ENCODE measurements around the gene BCAS3. TPM values are rescaled to one million over a fixed set of nuclear protein-coding genes. Genes with fewer than 3 reads are reported as not detected.
"Not testable (repeated sequence)": the region's sequence is repeated elsewhere in the genome, so short reads cannot be mapped to it uniquely, and the experiment has no call there.

The BCAS3 gene
- total and polyA plus RNA-seq, 5 donors from 2014 or later = 29.7 to 59.1 (median 33.9) TPM

- no peak for ATAC-seq (ENCODE audit: low read depth in 2 of 2)
- Mint-ChIP-seq H3K4me1 (peaks cover 7 to 17% (median 11%) of the 10 kb centered on the region in 4 donors), H3K27ac (no peak overlapping the region), H3K27me3 (no peaks in the 10 kb centered on the region), H3K36me3 (peaks cover 5% of the 10 kb centered on the region), H3K4me3 (no peak overlapping the region), H3K9me3 (peaks cover 0 to 2% (median 0%) of the 10 kb centered on the region in 7 donors)
- no peak overlapping the region for H3K4me3 ChIP-seq (ENCODE audit: low read depth, low read length)
- H3K27ac ChIP-seq (ENCODE audit: insufficient read depth, low read length, poor library complexity, severe bottlenecking) = no peak overlapping the region
- H3K4me1 ChIP-seq (ENCODE audit: control insufficient read depth, insufficient read depth, low read length, poor library complexity, severe bottlenecking) = no peaks in the 10 kb centered on the region
- DNase-seq = no peak
- H3K9me3 ChIP-seq (ENCODE audit: control insufficient read depth in 2 of 2, low read length in 2 of 2) = no peaks in the 10 kb centered on the region
- no peaks in the 10 kb centered on the region for H3K36me3 ChIP-seq (ENCODE audit: control insufficient read depth, insufficient read depth, low read length)
- H3K27me3 ChIP-seq (ENCODE audit: control insufficient read depth, insufficient read depth, low read length) = no peaks in the 10 kb centered on the region
Measured at GRCh38 chr17:60792250-60792898, 114.7 kb downstream of the BCAS3 start.

GRCh38 chr17:60798576-60798975, 120.9 kb downstream of the BCAS3 start:
- Histone ChIP-seq H3K27ac (ENCODE audit: insufficient read depth, low read length, poor library complexity, severe bottlenecking) (no peak overlapping the region), H3K9me3 (ENCODE audit: control insufficient read depth in 2 of 2, low read length in 2 of 2) (no peaks in the 10 kb centered on the region), H3K27me3 (ENCODE audit: control insufficient read depth, insufficient read depth, low read length) (no peaks in the 10 kb centered on the region), H3K36me3 (ENCODE audit: control insufficient read depth, insufficient read depth, low read length) (no peaks in the 10 kb centered on the region), H3K4me3 (ENCODE audit: low read depth, low read length) (no peak overlapping the region), H3K4me1 (ENCODE audit: control insufficient read depth, insufficient read depth, low read length, poor library complexity, severe bottlenecking) (no peaks in the 10 kb centered on the region)
- Mint-ChIP-seq H3K27me3 (peaks cover 5% of the 10 kb centered on the region), H3K36me3 (peaks cover 5% of the 10 kb centered on the region), H3K4me1 (peaks cover 0 to 23% (median 10%) of the 10 kb centered on the region in 4 donors), H3K9me3 (no peaks in the 10 kb centered on the region), H3K4me3 (no peak overlapping the region), H3K27ac (no peak overlapping the region)
- ATAC-seq (ENCODE audit: low read depth in 2 of 2) (no peak), DNase-seq (no peak)

GRCh38 chr17:60802377-60802776, 124.7 kb downstream of the BCAS3 start:
- Mint-ChIP-seq H3K36me3 (peaks cover 4% of the 10 kb centered on the region), H3K9me3 (no peaks in the 10 kb centered on the region), H3K27ac (no peak overlapping the region), H3K4me1 (peaks cover 0 to 10% (median 2%) of the 10 kb centered on the region in 4 donors), H3K27me3 (peaks cover 5% of the 10 kb centered on the region), H3K4me3 (no peak overlapping the region)
- Histone ChIP-seq H3K4me1 (ENCODE audit: control insufficient read depth, insufficient read depth, low read length, poor library complexity, severe bottlenecking) (no peaks in the 10 kb centered on the region), H3K27ac (ENCODE audit: insufficient read depth, low read length, poor library complexity, severe bottlenecking) (no peak overlapping the region), H3K27me3 (ENCODE audit: control insufficient read depth, insufficient read depth, low read length) (no peaks in the 10 kb centered on the region), H3K4me3 (ENCODE audit: low read depth, low read length) (no peak overlapping the region), H3K36me3 (ENCODE audit: control insufficient read depth, insufficient read depth, low read length) (no peaks in the 10 kb centered on the region), H3K9me3 (ENCODE audit: control insufficient read depth in 2 of 2, low read length in 2 of 2) (no peaks in the 10 kb centered on the region)
- ATAC-seq (ENCODE audit: low read depth in 2 of 2) (no peak), DNase-seq (no peak)

GRCh38 chr17:60803059-60803458, 125.4 kb downstream of the BCAS3 start:
- no peaks in the 10 kb centered on the region for H3K9me3 ChIP-seq (ENCODE audit: control insufficient read depth in 2 of 2, low read length in 2 of 2)
- no peaks in the 10 kb centered on the region for H3K27me3 ChIP-seq (ENCODE audit: control insufficient read depth, insufficient read depth, low read length)
- no peak for ATAC-seq (ENCODE audit: low read depth in 2 of 2)
- no peak overlapping the region for H3K27ac Mint-ChIP-seq
- peaks cover 4% of the 10 kb centered on the region for H3K36me3 Mint-ChIP-seq
- no peak overlapping the region for H3K4me3 Mint-ChIP-seq
- no peaks in the 10 kb centered on the region for H3K4me1 ChIP-seq (ENCODE audit: control insufficient read depth, insufficient read depth, low read length, poor library complexity, severe bottlenecking)
- H3K27ac ChIP-seq (ENCODE audit: insufficient read depth, low read length, poor library complexity, severe bottlenecking) = no peak overlapping the region
- no peaks in the 10 kb centered on the region for H3K9me3 Mint-ChIP-seq
- H3K27me3 Mint-ChIP-seq = peaks cover 5% of the 10 kb centered on the region
- DNase-seq = no peak
- H3K4me1 Mint-ChIP-seq = peaks cover 0 to 10% (median 2%) of the 10 kb centered on the region in 4 donors
- H3K4me3 ChIP-seq (ENCODE audit: low read depth, low read length) = no peak overlapping the region
- no peaks in the 10 kb centered on the region for H3K36me3 ChIP-seq (ENCODE audit: control insufficient read depth, insufficient read depth, low read length)

- H3K9me3 ChIP-seq (ENCODE audit: control insufficient read depth in 2 of 2, low read length in 2 of 2) = no peaks in the 10 kb centered on the region
- Mint-ChIP-seq H3K9me3 (no peaks in the 10 kb centered on the region), H3K36me3 (peaks cover 19% of the 10 kb centered on the region), H3K27ac (no peak overlapping the region), H3K4me1 (peaks cover 0 to 5% (median 2%) of the 10 kb centered on the region in 4 donors), H3K4me3 (no peak overlapping the region), H3K27me3 (peaks cover 5% of the 10 kb centered on the region)
- no peak for ATAC-seq (ENCODE audit: low read depth in 2 of 2)
- H3K4me1 ChIP-seq (ENCODE audit: control insufficient read depth, insufficient read depth, low read length, poor library complexity, severe bottlenecking) = no peaks in the 10 kb centered on the region
- H3K27ac ChIP-seq (ENCODE audit: insufficient read depth, low read length, poor library complexity, severe bottlenecking) = no peak overlapping the region
- H3K4me3 ChIP-seq (ENCODE audit: low read depth, low read length) = no peak overlapping the region
- no peaks in the 10 kb centered on the region for H3K27me3 ChIP-seq (ENCODE audit: control insufficient read depth, insufficient read depth, low read length)
- no peak for DNase-seq
- H3K36me3 ChIP-seq (ENCODE audit: control insufficient read depth, insufficient read depth, low read length) = peaks cover 6% of the 10 kb centered on the region
Measured at GRCh38 chr17:60804831-60805230, 127.2 kb downstream of the BCAS3 start.

GRCh38 chr17:60809421-60809820, 131.8 kb downstream of the BCAS3 start:
- no peaks in the 10 kb centered on the region for H3K27me3 Mint-ChIP-seq
- DNase-seq (no peak), ATAC-seq (ENCODE audit: low read depth in 2 of 2) (no peak)
- H3K27me3 ChIP-seq (ENCODE audit: control insufficient read depth, insufficient read depth, low read length) = no peaks in the 10 kb centered on the region
- H3K27ac ChIP-seq (ENCODE audit: insufficient read depth, low read length, poor library complexity, severe bottlenecking) = no peak overlapping the region
- no peaks in the 10 kb centered on the region for H3K4me1 ChIP-seq (ENCODE audit: control insufficient read depth, insufficient read depth, low read length, poor library complexity, severe bottlenecking)
- H3K9me3 Mint-ChIP-seq = peaks cover 0 to 16% (median 7%) of the 10 kb centered on the region in 7 donors
- H3K4me3 Mint-ChIP-seq = no peak overlapping the region
- peaks cover 0 to 12% of the 10 kb centered on the region in 2 experiments for H3K9me3 ChIP-seq (ENCODE audit: control insufficient read depth in 2 of 2, low read length in 2 of 2)
- H3K36me3 Mint-ChIP-seq = peaks cover 40% of the 10 kb centered on the region
- peaks cover 19% of the 10 kb centered on the region for H3K36me3 ChIP-seq (ENCODE audit: control insufficient read depth, insufficient read depth, low read length)
- H3K4me3 ChIP-seq (ENCODE audit: low read depth, low read length) = no peak overlapping the region
- no peak overlapping the region for H3K27ac Mint-ChIP-seq
- no peaks in the 10 kb centered on the region for H3K4me1 Mint-ChIP-seq

- not testable (repeated sequence) for H3K4me1 Mint-ChIP-seq; H3K27ac ChIP-seq (ENCODE audit: insufficient read depth, low read length, poor library complexity, severe bottlenecking); H3K4me1 ChIP-seq (ENCODE audit: control insufficient read depth, insufficient read depth, low read length, poor library complexity, severe bottlenecking); H3K27me3 ChIP-seq (ENCODE audit: control insufficient read depth, insufficient read depth, low read length); DNase-seq; ATAC-seq (ENCODE audit: low read depth in 2 of 2); H3K27ac Mint-ChIP-seq; H3K4me3 ChIP-seq (ENCODE audit: low read depth, low read length); H3K4me3 Mint-ChIP-seq; H3K27me3 Mint-ChIP-seq
- H3K9me3 ChIP-seq (ENCODE audit: control insufficient read depth in 2 of 2, low read length in 2 of 2) = peaks cover 0 to 12% of the 10 kb centered on the region in 2 experiments
- Mint-ChIP-seq H3K36me3 (peaks cover 33% of the 10 kb centered on the region), H3K9me3 (peaks cover 0 to 16% (median 7%) of the 10 kb centered on the region in 7 donors)
- H3K36me3 ChIP-seq (ENCODE audit: control insufficient read depth, insufficient read depth, low read length) = peaks cover 12% of the 10 kb centered on the region
Measured at GRCh38 chr17:60814941-60815340, 137.3 kb downstream of the BCAS3 start.

GRCh38 chr17:60817192-60817591, 139.5 kb downstream of the BCAS3 start:
- ATAC-seq (ENCODE audit: low read depth in 2 of 2) (no peak), DNase-seq (no peak)
- H3K4me3 ChIP-seq (ENCODE audit: low read depth, low read length) = no peak overlapping the region
- H3K27ac ChIP-seq (ENCODE audit: insufficient read depth, low read length, poor library complexity, severe bottlenecking) = no peak overlapping the region
- peaks cover 0 to 6% of the 10 kb centered on the region in 2 experiments for H3K9me3 ChIP-seq (ENCODE audit: control insufficient read depth in 2 of 2, low read length in 2 of 2)
- peaks cover 0 to 2% (median 0%) of the 10 kb centered on the region in 4 donors for H3K4me1 Mint-ChIP-seq
- H3K9me3 Mint-ChIP-seq = peaks cover 0 to 12% (median 5%) of the 10 kb centered on the region in 7 donors
- no peaks in the 10 kb centered on the region for H3K27me3 ChIP-seq (ENCODE audit: control insufficient read depth, insufficient read depth, low read length)
- peaks cover 18% of the 10 kb centered on the region for H3K36me3 Mint-ChIP-seq
- no peak overlapping the region for H3K27ac Mint-ChIP-seq
- H3K4me1 ChIP-seq (ENCODE audit: control insufficient read depth, insufficient read depth, low read length, poor library complexity, severe bottlenecking) = no peaks in the 10 kb centered on the region
- no peaks in the 10 kb centered on the region for H3K27me3 Mint-ChIP-seq
- no peaks in the 10 kb centered on the region for H3K36me3 ChIP-seq (ENCODE audit: control insufficient read depth, insufficient read depth, low read length)
- no peak overlapping the region for H3K4me3 Mint-ChIP-seq
